ENCODE measurements around the gene LTBP1.

The LTBP1 gene

GRCh38 chr2:33275689-33276444 is 329.1 kb downstream of the LTBP1 start:
- FAIRE-seq, result no peak

GRCh38 chr2:33277002-33277426 is 330.3 kb downstream of the LTBP1 start:
- FAIRE-seq, result no peak

GRCh38 chr2:33278245-33278943 is 331.6 kb downstream of the LTBP1 start:
- no peak for FAIRE-seq

- no peak for FAIRE-seq
Observed at GRCh38 chr2:33284287-33284686, 337.5 kb downstream of the LTBP1 start.

- no peak for FAIRE-seq
Observed at GRCh38 chr2:33287507-33288005, 340.8 kb downstream of the LTBP1 start.

- no peak for FAIRE-seq
Observed at GRCh38 chr2:33288011-33288410, 341.3 kb downstream of the LTBP1 start.

GRCh38 chr2:33289961-33290360 is 343.2 kb downstream of the LTBP1 start:
- FAIRE-seq, result no peak

GRCh38 chr2:33291278-33292013 is 344.7 kb downstream of the LTBP1 start:
- FAIRE-seq, result peak; percentile 68

GRCh38 chr2:33292063-33292462 is 345.3 kb downstream of the LTBP1 start:
- FAIRE-seq, result no peak

GRCh38 chr2:33292981-33293595 is 346.3 kb downstream of the LTBP1 start:
- FAIRE-seq, result no peak

GRCh38 chr2:33298233-33298632 is 351.5 kb downstream of the LTBP1 start:
- no peak for FAIRE-seq

GRCh38 chr2:33301355-33301754 is 354.6 kb downstream of the LTBP1 start:
- no peak for FAIRE-seq

- FAIRE-seq, result no peak
Observed at GRCh38 chr2:33302348-33302747, 355.6 kb downstream of the LTBP1 start.

GRCh38 chr2:33304032-33304864 is 357.5 kb downstream of the LTBP1 start:
- FAIRE-seq, result no peak

- no peak for FAIRE-seq
Observed at GRCh38 chr2:33307659-33308270, 361.0 kb downstream of the LTBP1 start.

GRCh38 chr2:33312355-33312754 is 365.6 kb downstream of the LTBP1 start:
- FAIRE-seq, result no peak

- no peak for FAIRE-seq
Observed at GRCh38 chr2:33313039-33313438, 366.3 kb downstream of the LTBP1 start.

GRCh38 chr2:33314541-33314940 is 367.8 kb downstream of the LTBP1 start:
- no peak for FAIRE-seq

GRCh38 chr2:33316328-33316727 is 369.6 kb downstream of the LTBP1 start:
- FAIRE-seq, result no peak

- FAIRE-seq, result no peak
Observed at GRCh38 chr2:33317369-33318007, 370.7 kb downstream of the LTBP1 start.

- FAIRE-seq, result no peak
Observed at GRCh38 chr2:33318456-33318855, 371.7 kb downstream of the LTBP1 start.

Measured in endometrium (tissue), 2 donors.